Spinal cord (tissue), 10 donors: Measurements from ENCODE around the gene EPX. TPM values are rescaled to one million over a fixed set of nuclear protein-coding genes. Genes with fewer than 3 reads are reported as not detected.

ENCODE experiments used
- DNase-seq, 6 donors: peaks; one replicate each; pipeline versions ENCODE4 v3.0.0 to v3.0.0-alpha.2; 2013 to 2015; ENCODE audit warnings: low spot score in 6 of 6, low read depth in 4 of 6
- H3K27ac ChIP-seq: one replicate; pipeline ENCODE4 v1.5.1; 2013; ENCODE audit warnings: low read depth, low read length, control low read depth
- H3K27me3 ChIP-seq: one replicate; pipeline ENCODE4 v1.6.1; 2013; ENCODE audit warnings: low read length; ENCODE audit not compliant: control insufficient read depth, insufficient read depth
- H3K36me3 ChIP-seq: one replicate; pipeline ENCODE4 v1.6.1; 2013; ENCODE audit warnings: low read length; ENCODE audit not compliant: control insufficient read depth, insufficient read depth
- H3K4me1 ChIP-seq: one replicate; pipeline ENCODE4 v1.6.1; 2013; ENCODE audit warnings: low read length; ENCODE audit not compliant: control insufficient read depth, insufficient read depth
- H3K4me3 ChIP-seq: one replicate; pipeline ENCODE4 v1.5.1; 2013; ENCODE audit warnings: low read depth, low read length, control low read depth
- H3K9me3 ChIP-seq: one replicate; pipeline ENCODE4 v1.6.1; 2013; ENCODE audit warnings: low read length; ENCODE audit not compliant: control insufficient read depth, insufficient read depth
- WGBS: methylation state at CpG from one replicate; pipeline ENCODE4 v1.1.5; 2013; ENCODE audit warnings: missing lambda C conversion rate; ENCODE audit not compliant: insufficient coverage; 5-methylcytosine and 5-hydroxymethylcytosine counted together
- polyA plus RNA-seq, 2 donors: library from polyadenylated mRNA; unstranded; fragments of 120-200 nt; gene quantifications; one replicate each; pipeline ENCODE4 v1.2.1, GENCODE V29; 2013; ENCODE audit not compliant: insufficient read length in 2 of 2
- total RNA-seq, 2 donors: library from RNA; depleted of rRNA in 1 of 2; stranded (reverse); fragments of 120-200 nt in 1 of 2; fragments of >200 nt in 1 of 2; gene quantifications; one replicate each; pipeline versions ENCODE4 v1.2.3 to v1.2.4, GENCODE V29; 2013 to 2014
- donor health status: healthy.

EPX gene
- total and polyA plus RNA-seq, 4 donors: 0.11 to 1.2 (median 0.64) TPM

DNA sequence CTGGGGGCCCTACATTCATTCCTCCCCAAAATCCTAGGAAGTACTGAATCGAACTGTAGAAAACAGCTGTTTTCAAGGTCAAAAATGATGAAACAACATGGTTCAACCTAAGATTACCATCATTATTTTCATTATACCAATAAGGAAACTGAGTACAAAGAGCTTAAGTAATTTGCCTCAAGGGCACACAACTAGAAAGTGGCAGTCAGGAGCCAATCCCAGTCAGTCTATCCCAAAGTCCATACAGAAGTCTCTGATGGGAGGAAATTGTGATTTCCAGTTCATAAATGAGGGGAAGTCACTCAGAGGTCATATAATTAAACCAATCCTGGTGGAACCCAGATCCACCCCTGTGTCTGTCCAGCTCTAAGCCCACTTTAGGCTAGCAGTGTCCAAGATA, 54.3 kb downstream of the EPX start:
- peaks cover 37% of the 10 kb centered on the region for H3K27me3 ChIP-seq
- DNase-seq: no peak
- no peak overlapping the region for H3K4me3 ChIP-seq
- no CpG with 5 or more reads among the region's 1 CpG for WGBS
- peaks cover 13% of the 10 kb centered on the region for H3K4me1 ChIP-seq
- H3K9me3 ChIP-seq: no peaks in the 10 kb centered on the region
- no peaks in the 10 kb centered on the region for H3K36me3 ChIP-seq
- no peak overlapping the region for H3K27ac ChIP-seq

- no peak for DNase-seq
- H3K9me3 ChIP-seq: no peaks in the 10 kb centered on the region
- WGBS: 84% methylated on average over 3 of the region's 10 CpGs
- H3K36me3 ChIP-seq: no peaks in the 10 kb centered on the region
- peaks cover 13% of the 10 kb centered on the region for H3K4me1 ChIP-seq
- peaks cover 37% of the 10 kb centered on the region for H3K27me3 ChIP-seq
- no peak overlapping the region for H3K4me3 ChIP-seq
- no peak overlapping the region for H3K27ac ChIP-seq
Observed at GRCh38 chr17:58247511-58248363, 55.2 kb downstream of the EPX start.

- WGBS: 13% methylated on average over 9 of the region's 10 CpGs
- no peaks in the 10 kb centered on the region for H3K9me3 ChIP-seq
- DNase-seq: peak in 1 of 6 donors; percentile 3
- peaks cover 32% of the 10 kb centered on the region for H3K27me3 ChIP-seq
- peaks cover 13% of the 10 kb centered on the region for H3K4me1 ChIP-seq
- H3K4me3 ChIP-seq: peak overlapping the region; percentile 55
- no peak overlapping the region for H3K27ac ChIP-seq
- H3K36me3 ChIP-seq: no peaks in the 10 kb centered on the region
Observed at GRCh38 chr17:58248955-58249269, 56.4 kb downstream of the EPX start.

GRCh38 chr17:58249270-58250133, 57.0 kb downstream of the EPX start:
- peak; percentile 45 to 92 (median 55) for DNase-seq
- Histone ChIP-seq H3K4me1 (peaks cover 13% of the 10 kb centered on the region), H3K36me3 (no peaks in the 10 kb centered on the region), H3K4me3 (peak overlapping the region; percentile 55), H3K27ac (no peak overlapping the region), H3K27me3 (peaks cover 35% of the 10 kb centered on the region), H3K9me3 (no peaks in the 10 kb centered on the region)
- 4% methylated on average over 54 of the region's 57 CpGs for WGBS

GRCh38 chr17:58250344-58251011, 58.0 kb downstream of the EPX start:
- WGBS: 92% methylated on average over 6 of the region's 12 CpGs
- no peak for DNase-seq
- Histone ChIP-seq H3K36me3 (no peaks in the 10 kb centered on the region), H3K4me3 (no peak overlapping the region), H3K27ac (no peak overlapping the region), H3K9me3 (no peaks in the 10 kb centered on the region), H3K27me3 (peaks cover 44% of the 10 kb centered on the region), H3K4me1 (peaks cover 13% of the 10 kb centered on the region)

GRCh38 chr17:58252141-58252540, 59.6 kb downstream of the EPX start:
- Histone ChIP-seq H3K27me3 (peaks cover 40% of the 10 kb centered on the region), H3K9me3 (no peaks in the 10 kb centered on the region), H3K27ac (no peak overlapping the region), H3K4me3 (no peak overlapping the region), H3K4me1 (peaks cover 13% of the 10 kb centered on the region), H3K36me3 (no peaks in the 10 kb centered on the region)
- WGBS: 71% methylated on average over 9 of the region's 9 CpGs
- DNase-seq: no peak

GRCh38 chr17:58253082-58253481, 60.6 kb downstream of the EPX start:
- DNase-seq: no peak
- H3K4me3 ChIP-seq: no peak overlapping the region
- H3K9me3 ChIP-seq: no peaks in the 10 kb centered on the region
- H3K36me3 ChIP-seq: no peaks in the 10 kb centered on the region
- H3K27ac ChIP-seq: no peak overlapping the region
- H3K27me3 ChIP-seq: peaks cover 35% of the 10 kb centered on the region
- H3K4me1 ChIP-seq: peaks cover 13% of the 10 kb centered on the region
- WGBS: no CpG with 5 or more reads among the region's 3 CpGs

Other genes with a start within 250 kb of the EPX start
- 10 to 100 TPM; 14.0 to 17.7 TPM for gene CUEDC1, start 237.3 kb upstream of the EPX start, total RNA-seq
- gene CUEDC1, start 237.3 kb upstream of the EPX start, polyA plus RNA-seq: 100 to 1,000 TPM; 110 to 111 TPM
- gene VEZF1, start 204.5 kb upstream of the EPX start, total RNA-seq: 10 to 100 TPM; 56.1 to 70.1 TPM
- gene VEZF1, start 204.5 kb upstream of the EPX start, polyA plus RNA-seq: 10 to 100 TPM; 71.2 to 96.1 TPM
- gene SRSF1, start 185.5 kb upstream of the EPX start, total RNA-seq: 100 to 1,000 TPM; 226 to 234 TPM
- 100 to 1,000 TPM; 200 to 210 TPM for gene SRSF1, start 185.5 kb upstream of the EPX start, polyA plus RNA-seq
- gene DYNLL2, start 109.3 kb upstream of the EPX start, total RNA-seq: 10 to 100 TPM; 33.1 to 64.2 TPM
- gene DYNLL2, start 109.3 kb upstream of the EPX start, polyA plus RNA-seq: 100 to 1,000 TPM; 136 to 152 TPM
- gene OR4D1, start 44.3 kb upstream of the EPX start, total RNA-seq: under 1 TPM; 0.06 to 0.20 TPM
- gene OR4D1, start 44.3 kb upstream of the EPX start, polyA plus RNA-seq: under 1 TPM; 0.17 to 0.18 TPM
- not detected for gene OR4D2, start 25.7 kb upstream of the EPX start, total RNA-seq
- gene OR4D2, start 25.7 kb upstream of the EPX start, polyA plus RNA-seq: not detected
- 10 to 100 TPM; 15.8 to 23.7 TPM for gene MKS1, start 26.5 kb downstream of the EPX start, total RNA-seq
- gene MKS1, start 26.5 kb downstream of the EPX start, polyA plus RNA-seq: 10 to 100 TPM; 26.7 to 29.0 TPM
- gene LPO, start 45.9 kb downstream of the EPX start, total RNA-seq: under 1 TPM; 0.17 to 0.20 TPM
- under 1 TPM; 0.81 to 0.83 TPM for gene LPO, start 45.9 kb downstream of the EPX start, polyA plus RNA-seq
- 10 to 100 TPM in 1 of 2 donors, 1 to 10 TPM in 1; 6.0 to 71.2 TPM for gene MPO, start 88.2 kb downstream of the EPX start, total RNA-seq
- 1 to 10 TPM; 1.9 to 3.5 TPM for gene MPO, start 88.2 kb downstream of the EPX start, polyA plus RNA-seq
- 10 to 100 TPM; 22.6 to 34.0 TPM for gene TSPOAP1, start 136.1 kb downstream of the EPX start, total RNA-seq
- 100 to 1,000 TPM; 105 to 123 TPM for gene TSPOAP1, start 136.1 kb downstream of the EPX start, polyA plus RNA-seq
- gene SUPT4H1, start 159.5 kb downstream of the EPX start, total RNA-seq: 10 to 100 TPM; 48.4 to 78.5 TPM
- 10 to 100 TPM; 96.5 to 97.8 TPM for gene SUPT4H1, start 159.5 kb downstream of the EPX start, polyA plus RNA-seq
- 1 to 10 TPM; 3.2 to 8.8 TPM for gene RNF43, start 224.8 kb downstream of the EPX start, total RNA-seq
- 1 to 10 TPM in 1 of 2 donors, under 1 TPM in 1; 0.92 to 2.6 TPM for gene RNF43, start 224.8 kb downstream of the EPX start, polyA plus RNA-seq